HEK293T (cell line): ENCODE data around the gene FGFR4.

Experiments used
- CTCF ChIA-PET: fragments of 350-600 bp; formaldehyde crosslinking; extraction: SDS; loops from one replicate; lab custom pipeline; 2021; ENCODE audit warnings: antibody characterized with exemption, inconsistent platforms; lab: Yijun Ruan, JAX
- POLR2A ChIA-PET: fragments of 350-600 bp; formaldehyde crosslinking; extraction: SDS; loops from one replicate; lab custom pipeline; 2020; ENCODE audit warnings: antibody characterized with exemption, inconsistent platforms; lab: Yijun Ruan, JAX
- DNase-seq: peaks from one replicate; pipeline ENCODE4 v3.0.0; 2012; ENCODE audit warnings: mixed read lengths; ENCODE audit errors: extremely low spot score
- ARNT ChIP-seq: fragments of 450-650 bp; IDR thresholded peaks from 2 replicates; pipeline ENCODE4 v1.6.1; 2017; ENCODE audit warnings: mild to moderate bottlenecking
- BHLHE40 ChIP-seq: fragments of 450-650 bp; IDR thresholded peaks from 2 replicates; pipeline ENCODE4 v1.6.1; 2016; ENCODE audit warnings: mild to moderate bottlenecking, moderate library complexity, borderline replicate concordance
- CTBP1 ChIP-seq: fragments of 450-650 bp; IDR thresholded peaks from 2 replicates; pipeline ENCODE4 v1.6.1; 2016; ENCODE audit warnings: borderline replicate concordance
- ELF4 ChIP-seq: fragments of 450-650 bp; IDR thresholded peaks from 2 replicates; pipeline ENCODE4 v1.6.1; 2017; ENCODE audit warnings: antibody characterized with exemption
- FOXA1 ChIP-seq: fragments of 450-650 bp; IDR thresholded peaks from 2 replicates; pipeline ENCODE4 v1.6.1; 2016; ENCODE audit warnings: mild to moderate bottlenecking
- FOXK2 ChIP-seq: fragments of 450-650 bp; IDR thresholded peaks from 2 replicates; pipeline ENCODE4 v1.6.1; 2016; ENCODE audit warnings: mild to moderate bottlenecking
- FOXM1 ChIP-seq: fragments of 450-650 bp; IDR thresholded peaks from 2 replicates; pipeline ENCODE4 v1.6.1; 2017; ENCODE audit warnings: mild to moderate bottlenecking, borderline replicate concordance
- HDGF ChIP-seq: fragments of 450-650 bp; IDR thresholded peaks from 2 replicates; pipeline ENCODE4 v1.6.1; 2017; ENCODE audit warnings: antibody characterized with exemption, borderline replicate concordance
- L3MBTL2 ChIP-seq: fragments of 450-650 bp; conservative IDR thresholded peaks from 2 replicates; pipeline ENCODE4 v1.6.1; 2016; ENCODE audit warnings: mild to moderate bottlenecking
- LEF1 ChIP-seq: fragments of 450-650 bp; IDR thresholded peaks from 2 replicates; pipeline ENCODE4 v1.6.1; 2017; ENCODE audit warnings: mild to moderate bottlenecking, borderline replicate concordance
- NFRKB ChIP-seq: fragments of 450-650 bp; IDR thresholded peaks from 2 replicates; pipeline ENCODE4 v1.6.1; 2016; ENCODE audit warnings: mild to moderate bottlenecking, moderate library complexity
- PKNOX1 ChIP-seq: fragments of 450-650 bp; IDR thresholded peaks from 2 replicates; pipeline ENCODE4 v1.6.1; 2016
- SP1 ChIP-seq: fragments of 450-650 bp; IDR thresholded peaks from 2 replicates; pipeline ENCODE4 v1.6.1; 2017
- SUZ12 ChIP-seq: fragments of 450-650 bp; IDR thresholded peaks from 2 replicates; pipeline ENCODE4 v1.6.1; 2016; ENCODE audit warnings: mild to moderate bottlenecking
- TARDBP ChIP-seq: fragments of 450-650 bp; IDR thresholded peaks from 2 replicates; pipeline ENCODE4 v1.6.1; 2016
- ZNF384 ChIP-seq: fragments of 450-650 bp; IDR thresholded peaks from 2 replicates; pipeline ENCODE4 v1.6.1; 2016

FGFR4 gene

GRCh38 chr5:177079606-177080005 is 7.1 kb upstream of the FGFR4 start:
- ChIA-PET CTCF (interaction anchor here (1.3 kb wide), 1 partner anchor 8 kb away, joined by 6 read pairs; no protein-coding TSS in a partner anchor), POLR2A (no interaction called here)
- DNase-seq = no peak
- TF ChIP-seq ZNF384 (no peak), L3MBTL2 (no peak), FOXM1 (no peak), NFRKB (no peak), PKNOX1 (no peak), CTBP1 (no peak), FOXA1 (no peak), TARDBP (no peak), LEF1 (no peak), SP1 (no peak), SUZ12 (no peak), HDGF (no peak), ELF4 (no peak), BHLHE40 (no peak), FOXK2 (no peak), ARNT (no peak)

- ChIA-PET POLR2A (no interaction called here), CTCF (interaction anchor here (1.3 kb wide), 1 partner anchor 9 kb away, joined by 6 read pairs; no protein-coding TSS in a partner anchor)
- DNase-seq = no peak
- TF ChIP-seq L3MBTL2 (no peak), LEF1 (no peak), ZNF384 (no peak)
Measured at GRCh38 chr5:177080265-177080664, 6.5 kb upstream of the FGFR4 start.

- ChIA-PET CTCF (interaction anchor here (7.1 kb wide), 1 partner anchor 10 kb away, joined by 59 read pairs; no protein-coding TSS in a partner anchor), POLR2A (interaction anchor here (1.4 kb wide), 1 partner anchor 10 kb away, joined by 3 read pairs; no protein-coding TSS in a partner anchor)
- TF ChIP-seq ELF4 (no peak), ZNF384 (no peak), LEF1 (no peak), FOXK2 (no peak), L3MBTL2 (no peak), FOXM1 (no peak), FOXA1 (no peak), ARNT (no peak), SP1 (no peak), BHLHE40 (no peak), HDGF (no peak), TARDBP (no peak), CTBP1 (no peak)
Measured at GRCh38 chr5:177081859-177082258, 4.9 kb upstream of the FGFR4 start.

GRCh38 chr5:177083357-177083756 is 3.4 kb upstream of the FGFR4 start:
- ChIA-PET CTCF (interaction anchor here (1.2 to 7.1 kb wide), 2 partner anchors 11 to 29 kb away, joined by 6 to 59 read pairs; no protein-coding TSS in a partner anchor), POLR2A (no interaction called here)
- DNase-seq = no peak
- TF ChIP-seq FOXA1 (no peak), FOXK2 (no peak), LEF1 (no peak), BHLHE40 (no peak), PKNOX1 (no peak), ARNT (no peak), HDGF (no peak), ELF4 (no peak), SUZ12 (no peak), CTBP1 (no peak), ZNF384 (no peak), NFRKB (no peak), FOXM1 (no peak), L3MBTL2 (no peak), TARDBP (no peak), SP1 (no peak)

More at GRCh38 chr5:177081859-177082258, 4.9 kb upstream of the FGFR4 start:
- no peak for DNase-seq

- ChIA-PET CTCF (interaction anchor here (1.2 to 7.1 kb wide), 2 partner anchors 12 to 28 kb away, joined by 6 to 59 read pairs; no protein-coding TSS in a partner anchor), POLR2A (no interaction called here)
- TF ChIP-seq FOXM1 (no peak), HDGF (no peak), LEF1 (no peak), CTBP1 (no peak), SP1 (no peak), BHLHE40 (no peak), FOXA1 (no peak), FOXK2 (no peak), ZNF384 (no peak), SUZ12 (no peak), TARDBP (no peak), L3MBTL2 (no peak), ARNT (no peak)
- DNase-seq = no peak
Measured at GRCh38 chr5:177084175-177084574, 2.5 kb upstream of the FGFR4 start.

GRCh38 chr5:177085985-177086653 is 596 bp upstream of the FGFR4 start:
- DNase-seq = no peak
- ChIA-PET CTCF (interaction anchor here (1.5 to 7.1 kb wide), 3 partner anchors 14 to 81 kb away, joined by 4 to 59 read pairs (median 8); no protein-coding TSS in a partner anchor), POLR2A (interaction anchor here (0.5 to 1.3 kb wide), 4 partner anchors 9 to 425 kb away, joined by 3 to 4 read pairs (median 4); no protein-coding TSS in a partner anchor)
- no peak for TF ChIP-seq L3MBTL2
- TF ChIP-seq ELF4 = no peak
- TF ChIP-seq FOXA1 = no peak
- no peak for TF ChIP-seq NFRKB
- TF ChIP-seq ZNF384 = no peak
- TF ChIP-seq TARDBP = no peak
- TF ChIP-seq FOXK2 = no peak
- TF ChIP-seq SUZ12 = no peak
- no peak for TF ChIP-seq SP1
- no peak for TF ChIP-seq CTBP1
- no peak for TF ChIP-seq FOXM1
- no peak for TF ChIP-seq LEF1
- no peak for TF ChIP-seq PKNOX1
- no peak for TF ChIP-seq BHLHE40
- no peak for TF ChIP-seq HDGF
- no peak for TF ChIP-seq ARNT
